IMR-90 (cell line): ENCODE measurements around the gene OR6B1. TPM values are rescaled to one million over a fixed set of nuclear protein-coding genes. Genes with fewer than 3 reads are reported as not detected.

Experiments
- ATAC-seq: fragments of 200-7000 bp; cut with Tn5 transposase; 2 replicates; pipeline ENCODE4 v1.9.1; 2020; ENCODE audit warnings: low read depth, mild to moderate bottlenecking, moderate library complexity
- BruUV-seq: library from RNA; stranded (reverse); fragments of 400-500 nt; replicated peaks from 2 replicates; lab custom pipeline; 2021; lab: Mats Ljungman, UMichigan
- CTCF ChIA-PET: fragments of 300-600 bp; formaldehyde crosslinking; extraction: SDS; loops from one replicate; lab custom pipeline; 2021; ENCODE audit warnings: antibody characterized with exemption; lab: Yijun Ruan, JAX
- POLR2A ChIA-PET: fragments of 300-600 bp; sonication (Branson Sonifier 250); formaldehyde crosslinking; loops from one replicate; lab custom pipeline; 2022; ENCODE audit warnings: antibody characterized with exemption; ENCODE audit not compliant: unreplicated experiment; lab: Charles Lee
- DNase-seq: peaks from one replicate; pipeline ENCODE4 v3.0.0; 2013
- H2AFZ ChIP-seq: replicated peaks from 2 replicates; pipeline ENCODE3; 2013; ENCODE audit warnings: low read length, mild to moderate bottlenecking; ENCODE audit not compliant: poor library complexity
- H2AK5ac ChIP-seq: 2 replicates; pipeline ENCODE4 v1.6.1; 2013; ENCODE audit warnings: low read depth, low read length, inconsistent platforms
- H2AK9ac ChIP-seq: replicated peaks from 2 replicates; pipeline ENCODE3; 2013; ENCODE audit warnings: mild to moderate bottlenecking, low read depth, low read length, moderate library complexity; ENCODE audit not compliant: poor library complexity
- H2BK120ac ChIP-seq: 2 replicates; pipeline ENCODE4 v1.6.1; 2013; ENCODE audit warnings: low read depth, low read length, inconsistent platforms
- H2BK15ac ChIP-seq: 3 replicates; pipeline ENCODE4 v1.6.1; 2013; ENCODE audit warnings: low read depth, low read length, inconsistent platforms
- H2BK20ac ChIP-seq: 2 replicates; pipeline ENCODE4 v1.6.1; 2013; ENCODE audit warnings: low read depth, mild to moderate bottlenecking, inconsistent platforms, low read length, moderate library complexity
- H2BK5ac ChIP-seq: 2 replicates; pipeline ENCODE4 v1.6.1; 2013; ENCODE audit warnings: mild to moderate bottlenecking, low read depth, low read length, inconsistent platforms; ENCODE audit not compliant: poor library complexity, severe bottlenecking
- H3K14ac ChIP-seq: replicated peaks from 2 replicates; pipeline ENCODE4 v1.6.1; 2013; ENCODE audit warnings: low read depth, low read length, inconsistent platforms
- H3K18ac ChIP-seq: 2 replicates; pipeline ENCODE4 v1.6.1; 2013; ENCODE audit warnings: low read depth, low read length, control low read depth
- H3K23ac ChIP-seq: 2 replicates; pipeline ENCODE4 v1.6.1; 2013; ENCODE audit warnings: low read depth, low read length, inconsistent platforms
- H3K27ac ChIP-seq: 2 replicates; pipeline ENCODE4 v1.5.1; 2013; ENCODE audit warnings: mild to moderate bottlenecking, control low read depth, low read length; ENCODE audit not compliant: insufficient read depth
- H3K27me3 ChIP-seq: 2 replicates; pipeline ENCODE4 v1.6.1; 2013; ENCODE audit warnings: low read length; ENCODE audit not compliant: control insufficient read depth, insufficient read depth
- H3K36me3 ChIP-seq: 2 replicates; pipeline ENCODE4 v1.6.1; 2013; ENCODE audit warnings: low read length, mixed read lengths; ENCODE audit not compliant: control insufficient read depth, insufficient read depth
- H3K4ac ChIP-seq: 2 replicates; pipeline ENCODE4 v1.6.1; 2013; ENCODE audit warnings: low read depth, low read length, inconsistent platforms
- H3K4me1 ChIP-seq: 2 replicates; pipeline ENCODE4 v1.6.1; 2013; ENCODE audit warnings: low read length, mixed read lengths; ENCODE audit not compliant: control insufficient read depth, insufficient read depth
- H3K4me2 ChIP-seq: 2 replicates; pipeline ENCODE4 v1.6.1; 2013; ENCODE audit warnings: low read depth, mild to moderate bottlenecking, control low read depth, low read length, moderate library complexity
- H3K4me3 ChIP-seq: 2 replicates; pipeline ENCODE4 v1.5.1; 2013; ENCODE audit warnings: low read depth, mild to moderate bottlenecking, control low read depth, low read length, moderate library complexity; ENCODE audit not compliant: insufficient read depth
- H3K56ac ChIP-seq: 2 replicates; pipeline ENCODE4 v1.6.1; 2013; ENCODE audit warnings: low read length, inconsistent platforms; ENCODE audit not compliant: insufficient read depth; ENCODE audit errors: extremely low read depth
- H3K79me1 ChIP-seq, 2 experiments: 2 replicates each; pipeline ENCODE4 v1.6.1; 2013; ENCODE audit warnings: low read length in 2 of 2, inconsistent platforms in 1 of 2, low read depth in 1 of 2
- H3K9ac ChIP-seq: 2 replicates; pipeline ENCODE4 v1.6.1; 2013; ENCODE audit warnings: low read depth, low read length, control low read depth
- H3K9me1 ChIP-seq: 2 replicates; pipeline ENCODE4 v1.6.1; 2013; ENCODE audit warnings: low read length, inconsistent platforms; ENCODE audit not compliant: insufficient read depth
- H3K9me3 ChIP-seq: 2 replicates; pipeline ENCODE4 v1.6.1; 2013; ENCODE audit warnings: low read length; ENCODE audit not compliant: control insufficient read depth, insufficient read depth
- H4K20me1 ChIP-seq: 2 replicates; pipeline ENCODE4 v1.6.1; 2013; ENCODE audit warnings: low read length, inconsistent platforms; ENCODE audit not compliant: insufficient read depth
- H4K5ac ChIP-seq: 2 replicates; pipeline ENCODE4 v1.6.1; 2013; ENCODE audit warnings: mild to moderate bottlenecking, low read depth, low read length, control low read depth
- H4K8ac ChIP-seq, 2 experiments: 2 replicates each; pipeline ENCODE4 v1.6.1; 2013; ENCODE audit warnings: low read depth in 2 of 2, low read length in 2 of 2, control low read depth in 1 of 2, inconsistent platforms in 1 of 2
- H4K91ac ChIP-seq: 2 replicates; pipeline ENCODE4 v1.6.1; 2013; ENCODE audit warnings: low read depth, low read length, inconsistent platforms; ENCODE audit not compliant: insufficient read depth
- BHLHE40 ChIP-seq: fragments of 150-350 bp; IDR thresholded peaks from 2 replicates; pipeline ENCODE4 v1.6.1; 2016; ENCODE audit warnings: mild to moderate bottlenecking, low read depth, low read length
- CTCF ChIP-seq: conservative IDR thresholded peaks from 2 replicates; pipeline ENCODE4 v1.5.1; 2012; ENCODE audit warnings: mild to moderate bottlenecking, low read depth, low read length, improper control_type of control experiment
- ELK1 ChIP-seq: fragments of 150-350 bp; IDR thresholded peaks from 2 replicates; pipeline ENCODE4 v1.6.1; 2016; ENCODE audit warnings: low read depth, mild to moderate bottlenecking, low read length, moderate library complexity, borderline replicate concordance
- MAFK ChIP-seq: IDR thresholded peaks from 2 replicates; pipeline ENCODE4 v1.6.1; 2012; ENCODE audit warnings: low read depth, low read length, improper control_type of control experiment
- MAZ ChIP-seq: IDR thresholded peaks from 2 replicates; pipeline ENCODE4 v1.6.1; 2012; ENCODE audit warnings: low read depth, mild to moderate bottlenecking, low read length, improper control_type of control experiment, moderate library complexity, borderline replicate concordance
- NFE2L2 ChIP-seq: fragments of 150-350 bp; IDR thresholded peaks from 2 replicates; pipeline ENCODE4 v1.6.1; 2016; ENCODE audit warnings: low read depth, mild to moderate bottlenecking, low read length
- RFX5 ChIP-seq: IDR thresholded peaks from 2 replicates; pipeline ENCODE4 v1.8.0; 2012; ENCODE audit warnings: low read depth, mild to moderate bottlenecking, low read length, moderate library complexity
- SMC3 ChIP-seq: fragments of 150-350 bp; IDR thresholded peaks from 2 replicates; pipeline ENCODE4 v1.6.1; 2016; ENCODE audit warnings: low read depth, mild to moderate bottlenecking, antibody characterized with exemption, low read length, moderate library complexity
- USF2 ChIP-seq: fragments of 150-350 bp; IDR thresholded peaks from 2 replicates; pipeline ENCODE4 v1.6.1; 2017; ENCODE audit warnings: mild to moderate bottlenecking, antibody characterized with exemption, low read length, low read depth
- WGBS, 2 experiments: methylation state at CpG; one replicate each; pipeline versions ENCODE4 v1.1.5 to v1.1.7; 2013; ENCODE audit warnings: missing lambda C conversion rate in 2 of 2; ENCODE audit not compliant: insufficient read length in 1 of 2; ENCODE audit errors: extremely low coverage in 2 of 2; 5-methylcytosine and 5-hydroxymethylcytosine counted together
- dilution Hi-C: fragments of 300-500 bp; cut with HindIII; formaldehyde crosslinking; loops from one replicate; pipeline ENCODE4 v1.14.3; 2018; ENCODE audit warnings: low sequenced_read_pairs; ENCODE audit not compliant: unreplicated experiment
- in situ Hi-C: fragments of 300-500 bp; cut with MboI; formaldehyde crosslinking; loops from 3 replicates; pipeline ENCODE4 v1.14.3; 2019; ENCODE audit warnings: low sequenced_read_pairs, inconsistent platforms, mixed read lengths
- intact Hi-C: fragments of 100-400 bp; cut with micrococcal nuclease; formaldehyde crosslinking; loops from 2 replicates; pipeline ENCODE4 v1.10.0; 2022
- polyA plus RNA-seq, 3 experiments: library from polyadenylated mRNA; depleted of rRNA; stranded (reverse); fragments of >200 nt; gene quantifications; 2 replicates each; pipeline ENCODE4 v1.2.3, GENCODE V29; 2012; ENCODE audit warnings: low replicate concordance in 1 of 3
- total RNA-seq: library from RNA; depleted of rRNA; stranded (reverse); fragments of >200 nt; gene quantifications from 2 replicates; pipeline ENCODE4 v1.2.3, GENCODE V29; 2012

The OR6B1 gene
- total and polyA plus RNA-seq, 2 of the 4 experiments (the other 2 are of a cell fraction), result not detected

DNA sequence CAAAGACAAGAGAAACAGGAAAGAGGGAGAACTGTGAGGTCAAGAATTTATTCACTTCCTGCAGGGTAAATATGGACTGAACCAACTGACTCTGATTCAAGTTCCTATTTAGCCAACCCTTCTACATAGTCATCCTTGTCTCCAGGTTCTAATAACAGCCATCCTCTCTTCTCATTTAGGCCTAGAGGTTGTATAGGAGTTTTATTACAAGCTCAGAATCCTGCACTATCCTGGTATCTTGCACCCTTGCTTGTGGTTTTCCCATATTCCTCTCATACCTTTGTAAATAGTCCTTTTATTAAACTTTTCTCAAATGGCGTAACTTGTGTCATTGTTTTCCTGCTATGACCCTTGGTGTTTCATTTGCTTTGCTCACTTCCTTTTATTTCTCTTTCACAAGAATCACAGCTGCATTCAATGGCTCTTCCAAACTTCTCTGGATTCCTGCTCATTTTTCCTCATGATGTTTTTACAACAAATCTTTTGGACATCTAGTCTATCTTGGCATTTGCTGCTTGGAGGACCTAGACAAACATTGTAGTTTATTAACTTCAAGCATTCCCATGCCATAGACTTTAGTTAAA is 36.3 kb downstream of the OR6B1 start:
- Histone ChIP-seq H3K79me1 (no peaks in the 10 kb centered on the region), H2BK15ac (no peak overlapping the region), H3K23ac (no peak overlapping the region), H2BK20ac (no peak overlapping the region), H3K9ac (no peak overlapping the region), H3K36me3 (no peaks in the 10 kb centered on the region), H3K4me3 (no peak overlapping the region), H2AFZ (no peak overlapping the region), H3K4me2 (no peak overlapping the region), H2AK5ac (no peak overlapping the region), H3K27ac (no peak overlapping the region), H3K9me1 (no peaks in the 10 kb centered on the region), H2BK120ac (no peak overlapping the region), H2AK9ac (no peak overlapping the region), H3K4me1 (no peaks in the 10 kb centered on the region), H3K4ac (no peak overlapping the region), H4K5ac (no peak overlapping the region), H3K9me3 (no peaks in the 10 kb centered on the region), H3K27me3 (no peaks in the 10 kb centered on the region), H3K56ac (no peak overlapping the region), H3K14ac (no peak overlapping the region), H4K8ac (no peak overlapping the region), H4K91ac (no peak overlapping the region), H4K20me1 (no peaks in the 10 kb centered on the region), H2BK5ac (no peak overlapping the region), H3K18ac (no peak overlapping the region)
- in situ Hi-C loops, result no loop called here
- BruUV-seq, result no TSS peak
- ChIA-PET POLR2A (no interaction called here), CTCF (interaction anchor here (1.4 kb wide), 1 partner anchor 299 kb away, joined by 3 read pairs; no protein-coding TSS in a partner anchor)
- DNase-seq, result no peak
- ATAC-seq, result no peak
- WGBS, 2 experiments, result 20% methylated on average over 1 of the region's 1 CpG; no CpG with 5 or more reads in 1 of the 2 experiments
- TF ChIP-seq USF2, result no peak
- no peak for TF ChIP-seq MAFK
- TF ChIP-seq BHLHE40, result no peak
- no peak for TF ChIP-seq NFE2L2
- no peak for TF ChIP-seq RFX5
- TF ChIP-seq CTCF, result no peak
- TF ChIP-seq ELK1, result no peak
- no peak for TF ChIP-seq MAZ
- no peak for TF ChIP-seq SMC3
- intact Hi-C loops, result no loop called here
- dilution Hi-C loops, result no loop called here
